Ammon's horn (tissue), 1 donor: ENCODE data around the gene SBF1.
A peak's percentile ranks its signal among the peaks of the same experiment; 100 is the strongest.

ENCODE experiments used
- DNase-seq: peaks from one replicate; pipeline ENCODE4 v3.0.0-alpha.2; 2016; ENCODE audit warnings: low spot score

SBF1 gene

DNA sequence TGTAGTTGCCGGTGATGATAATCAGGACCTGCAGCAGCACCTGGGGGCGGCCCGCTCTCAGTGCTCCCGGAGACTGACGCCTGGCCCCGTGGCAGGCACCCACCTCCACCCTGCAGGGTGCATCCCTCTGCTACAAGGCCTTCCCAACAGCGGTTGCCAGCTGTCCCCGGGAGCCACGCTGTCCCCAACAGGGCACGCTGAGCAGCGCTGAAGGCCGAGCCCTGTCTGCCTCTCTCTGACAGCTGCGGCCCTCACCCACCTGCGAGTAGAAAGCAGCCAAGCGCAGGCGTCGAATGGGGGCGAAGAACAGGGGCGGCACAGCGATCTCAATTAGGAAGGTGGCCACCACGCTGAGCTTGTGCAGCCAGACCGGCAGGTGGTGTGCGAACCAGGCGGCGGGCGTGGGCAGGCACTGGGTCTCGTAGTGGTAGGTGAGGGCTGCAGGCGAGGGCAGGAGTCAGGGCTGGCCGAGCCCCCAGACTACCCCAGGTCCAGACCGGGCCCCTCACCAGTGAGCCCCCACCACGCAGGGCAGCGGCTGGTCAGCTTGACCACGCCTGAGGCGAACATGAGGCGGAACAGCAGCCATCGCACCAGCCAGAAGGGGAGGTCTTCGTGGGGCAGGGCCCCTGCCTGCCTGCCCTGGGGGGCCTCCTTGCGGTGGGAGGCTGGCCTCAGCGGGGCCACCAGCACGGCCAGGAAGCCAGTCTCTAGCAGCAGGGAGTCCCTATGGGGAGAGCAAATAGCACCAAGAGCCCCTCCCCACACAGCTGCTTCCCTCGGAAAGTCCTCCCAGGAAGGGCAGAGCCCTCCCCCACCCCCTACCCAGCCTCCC lies 31.2 kb upstream of the SBF1 start:
- DNase-seq = no peak

GRCh38 chr22:50505276-50505775 lies 30.5 kb upstream of the SBF1 start:
- DNase-seq = no peak

DNA sequence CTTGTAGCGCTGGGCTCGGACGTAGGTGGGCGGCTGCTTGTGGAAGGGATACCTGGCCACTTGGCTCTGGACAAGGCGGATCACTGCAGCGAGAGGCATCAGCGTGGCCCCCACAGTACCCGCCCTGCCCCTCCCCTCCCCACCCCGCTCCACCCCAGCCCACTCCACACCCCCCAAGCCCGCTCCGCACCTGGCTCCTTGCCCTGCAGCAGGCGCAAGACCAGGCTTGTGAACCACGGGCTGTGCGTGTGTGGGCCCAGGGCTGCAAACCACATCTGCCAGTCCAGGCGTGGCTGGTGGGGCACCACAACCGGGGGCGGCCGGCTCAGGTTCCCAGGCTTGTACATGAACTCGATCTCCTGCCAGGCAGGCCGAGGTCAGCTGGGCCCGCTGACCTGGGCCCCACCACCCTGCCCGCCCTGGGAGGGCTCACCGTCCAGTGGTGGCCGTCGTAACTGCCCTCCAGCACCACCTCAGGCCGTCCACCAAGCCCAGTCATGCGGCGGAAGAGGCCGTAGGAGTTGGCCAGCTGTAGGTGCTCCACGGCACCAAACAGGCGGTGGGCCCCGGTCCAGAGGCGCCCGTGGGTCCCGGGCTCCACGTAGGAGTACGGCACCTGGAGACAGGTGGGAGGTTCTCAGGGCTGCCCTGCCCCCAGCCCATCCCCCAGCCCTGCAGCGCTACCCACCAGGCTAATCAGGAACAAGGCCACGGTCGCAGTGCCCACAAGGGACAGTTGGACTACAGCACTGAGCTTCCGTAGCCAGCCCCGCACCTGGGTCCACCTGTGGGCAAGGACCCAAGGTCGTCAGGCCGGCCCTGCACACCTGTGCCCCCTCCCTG lies 29.8 kb upstream of the SBF1 start:
- no peak for DNase-seq

GRCh38 chr22:50503475-50504145 lies 28.8 kb upstream of the SBF1 start:
- DNase-seq = no peak

DNA sequence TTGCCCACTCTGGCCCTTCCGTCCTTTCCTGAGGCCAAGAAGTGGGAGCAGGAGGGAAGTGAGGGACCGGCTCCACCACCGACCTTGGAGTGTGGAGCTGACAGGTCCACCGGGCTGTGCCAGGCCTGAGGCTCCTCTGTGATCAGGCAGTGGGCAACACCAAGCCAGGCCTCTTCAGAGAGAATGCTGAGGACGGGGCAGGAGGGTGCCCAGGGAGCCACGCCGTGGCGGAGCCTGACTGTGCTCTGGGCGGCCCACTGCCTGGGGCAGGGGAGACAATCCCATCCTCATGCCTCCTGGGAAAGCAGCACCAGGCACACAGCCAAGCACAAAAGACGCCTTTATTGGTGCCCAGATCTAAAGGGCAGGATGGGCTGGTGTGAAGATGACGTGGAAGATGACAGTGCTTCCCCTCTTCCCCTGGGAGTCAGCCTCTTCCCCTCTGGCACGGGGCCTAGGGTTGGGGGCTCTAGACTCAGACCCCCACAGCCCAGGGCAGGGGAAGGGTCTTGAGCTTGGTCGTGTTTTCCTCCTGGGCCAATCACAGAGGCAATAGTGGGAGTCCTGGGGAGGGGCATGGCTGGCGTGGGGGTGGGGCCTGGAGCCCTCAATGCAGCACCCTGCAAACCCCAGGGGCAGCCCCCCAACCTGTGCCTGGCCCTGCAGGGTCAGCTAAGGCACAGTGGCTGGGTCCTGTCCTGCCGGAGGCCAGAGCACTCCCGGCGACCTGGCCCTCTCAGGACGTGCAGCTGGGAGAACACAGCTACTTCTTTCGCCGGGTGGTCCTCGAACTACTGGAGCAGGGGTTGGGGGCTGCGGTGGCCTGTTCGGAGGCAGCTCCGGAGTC lies 28.0 kb upstream of the SBF1 start:
- no peak for DNase-seq

DNA sequence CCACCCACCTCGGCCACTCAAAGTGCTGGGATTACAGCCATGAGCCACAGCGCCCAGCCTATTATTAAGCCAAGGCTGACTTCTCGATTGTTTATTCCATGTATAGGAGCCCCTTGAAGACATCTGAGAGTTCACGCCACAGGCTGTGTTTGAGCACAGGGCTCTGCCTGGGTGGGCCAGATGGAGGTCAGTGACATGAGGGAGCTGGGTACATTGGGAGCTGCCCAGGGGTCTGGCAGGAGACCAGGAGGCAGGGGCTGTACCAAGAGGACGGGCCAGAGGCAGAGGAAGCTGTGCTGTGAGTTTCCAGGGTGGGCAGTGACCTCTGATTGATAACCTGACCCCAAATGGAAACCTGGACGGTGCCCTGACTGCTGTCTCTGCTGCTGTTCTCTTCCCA lies 27.3 kb upstream of the SBF1 start:
- DNase-seq = no peak

DNA sequence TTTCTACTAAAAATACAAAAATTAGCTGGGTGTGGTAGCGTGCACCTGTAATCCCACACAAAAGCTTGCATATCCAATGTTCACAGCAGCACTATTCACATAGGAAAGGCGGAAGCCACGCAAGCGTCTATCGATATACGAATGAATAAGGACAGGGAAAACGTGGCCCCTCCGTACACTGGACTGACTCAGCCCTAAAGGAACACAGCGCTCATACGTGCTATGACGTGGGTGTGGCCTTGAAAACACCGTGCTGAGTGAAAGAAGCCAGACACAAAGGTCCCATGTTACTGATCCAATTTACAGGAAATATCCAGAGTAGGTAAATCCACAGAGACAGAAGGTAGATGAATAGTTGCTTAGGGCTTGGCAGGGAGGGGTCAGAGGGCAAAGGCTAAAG lies 25.6 kb upstream of the SBF1 start:
- no peak for DNase-seq

DNA sequence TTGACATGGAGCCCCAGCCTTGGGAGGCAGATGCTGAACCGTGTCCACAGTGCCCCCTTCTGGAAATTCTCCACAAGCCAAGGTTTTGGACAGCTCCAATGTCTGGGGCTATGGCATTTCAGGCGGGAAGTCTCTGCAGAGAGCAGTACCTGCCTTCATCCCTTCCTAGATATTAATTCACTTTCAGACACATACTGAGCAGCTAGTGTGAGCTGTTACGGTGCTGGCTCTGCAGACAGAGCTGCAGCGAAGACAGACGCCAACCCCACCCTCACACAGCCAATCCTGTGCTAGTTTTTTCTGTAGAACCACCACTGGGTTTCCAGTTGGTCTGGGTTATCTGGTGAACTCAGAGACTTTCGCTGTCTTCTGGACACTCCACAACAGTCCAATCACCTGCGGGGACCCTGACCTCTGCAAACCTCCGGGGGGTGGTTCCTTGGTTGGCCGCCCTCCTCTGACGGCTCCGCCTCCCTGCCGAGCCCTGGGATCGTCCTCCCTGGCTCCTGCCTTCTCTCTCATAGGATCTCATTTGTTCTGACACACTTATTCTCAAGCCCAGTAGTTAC lies 23.6 kb upstream of the SBF1 start:
- DNase-seq = peak; percentile 75

- DNase-seq = no peak
These were observed 22.3 kb upstream of the SBF1 start for GRCh38 chr22:50497093-50497492.

- no peak for DNase-seq
These were observed 15.9 kb upstream of the SBF1 start for GRCh38 chr22:50490531-50491308.

- no peak for DNase-seq
These were observed 14.8 kb upstream of the SBF1 start for GRCh38 chr22:50489363-50490243.

- no peak for DNase-seq
These were observed 14.1 kb upstream of the SBF1 start for GRCh38 chr22:50488886-50489285.

DNA sequence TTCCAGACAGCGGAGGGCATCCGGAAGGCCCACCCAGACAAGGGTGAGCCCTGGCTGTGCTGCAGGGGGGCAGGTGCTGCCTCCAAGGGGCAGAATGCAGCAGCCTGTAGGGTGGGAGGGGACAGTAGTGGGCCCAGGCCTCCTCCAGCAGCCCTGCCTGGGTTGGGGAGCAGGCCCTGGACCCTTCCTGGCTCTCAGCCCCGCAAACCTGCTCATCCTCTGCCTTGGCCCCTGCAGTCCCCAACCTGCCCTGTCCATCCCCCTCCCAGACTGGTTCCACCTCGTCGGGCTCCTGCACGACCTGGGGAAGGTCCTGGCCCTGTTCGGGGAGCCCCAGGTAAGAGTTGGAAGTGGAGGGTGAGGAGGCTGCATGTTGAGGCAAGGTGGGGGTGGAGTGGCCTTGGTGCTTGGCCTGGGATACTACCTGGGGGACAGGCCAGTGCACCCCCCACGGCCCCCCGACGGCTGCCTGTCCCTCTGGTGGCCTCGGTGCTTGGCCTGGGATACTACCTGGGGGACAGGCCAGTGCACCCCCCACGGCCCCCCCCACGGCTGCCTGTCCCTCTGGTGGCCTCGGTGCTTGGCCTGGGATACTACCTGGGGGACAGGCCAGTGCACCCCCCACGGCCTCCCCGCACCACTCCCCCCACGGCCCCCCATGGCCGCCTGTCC lies 13.3 kb upstream of the SBF1 start:
- no peak for DNase-seq

DNA sequence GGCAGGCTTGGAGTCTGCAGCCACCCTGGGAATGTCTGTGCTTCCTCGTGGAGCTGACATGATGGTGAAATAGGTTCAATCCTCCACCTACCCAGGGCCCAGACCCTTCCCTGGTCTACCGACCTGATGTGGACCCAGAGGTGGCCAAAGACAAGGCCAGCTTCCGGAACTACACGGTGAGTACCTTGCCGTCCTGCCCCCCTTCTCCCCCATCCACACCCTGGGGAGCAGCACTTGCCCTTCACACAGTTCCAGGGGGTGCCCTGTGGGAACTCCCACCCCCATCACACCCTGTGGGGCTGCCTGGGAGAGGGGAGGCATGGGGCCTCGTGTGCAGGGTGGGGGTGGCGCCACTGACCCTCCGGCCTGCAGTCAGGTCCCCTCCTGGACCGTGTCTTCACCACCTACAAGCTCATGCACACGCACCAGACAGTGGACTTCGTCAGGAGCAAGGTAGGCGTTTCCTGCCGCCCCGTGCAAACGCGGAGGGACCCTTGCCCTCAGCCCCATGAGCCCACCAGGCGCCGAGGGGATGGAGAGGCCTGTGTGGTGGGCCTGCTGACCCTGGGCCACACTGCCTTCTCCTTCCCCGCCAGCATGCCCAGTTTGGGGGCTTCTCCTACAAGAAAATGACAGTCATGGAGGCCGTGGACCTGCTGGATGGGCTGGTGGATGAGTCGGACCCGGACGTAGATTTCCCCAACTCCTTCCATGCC lies 12.6 kb upstream of the SBF1 start:
- DNase-seq = no peak

DNA sequence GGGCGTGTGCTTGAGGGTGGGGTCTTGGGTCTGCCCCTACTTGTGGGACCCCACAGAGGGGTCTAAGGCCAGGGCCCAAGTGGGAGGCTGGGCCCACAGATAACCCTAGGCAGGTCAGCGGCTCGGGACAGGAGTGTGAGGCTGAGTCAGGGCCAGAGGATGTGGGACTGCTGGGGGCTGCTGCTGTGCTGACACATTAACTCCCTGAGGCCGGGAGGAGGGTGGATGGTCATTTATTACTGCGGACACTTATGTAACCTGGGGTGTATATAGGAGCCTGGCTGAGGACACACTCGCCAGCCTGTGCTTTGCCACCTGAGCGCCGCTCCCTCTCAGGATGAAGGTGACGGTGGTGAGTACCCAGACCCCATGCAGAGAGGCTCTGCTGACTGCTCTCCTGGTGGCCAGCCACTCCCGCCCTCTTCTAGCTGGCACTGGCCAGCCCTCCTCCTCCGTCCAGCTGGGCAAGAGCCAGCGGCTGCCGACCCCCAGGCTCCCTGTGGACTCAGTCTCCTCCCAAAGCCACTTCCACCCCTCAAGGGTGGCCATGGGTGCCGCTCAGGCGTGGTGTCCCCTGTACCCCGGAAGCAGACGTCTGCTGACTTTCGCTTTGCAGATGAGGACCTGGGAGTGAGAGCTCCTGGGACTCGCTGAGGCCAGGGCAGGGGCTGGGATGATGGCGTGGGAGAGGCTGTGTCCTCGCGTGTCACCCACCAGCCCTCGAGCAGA lies 11.9 kb upstream of the SBF1 start, which contains the start of gene MIOX:
TSS of gene MIOX (plus strand) at position 299 of the 729 bp plus-strand sequence. CDS start at position 338, 39 bp downstream.
- DNase-seq = no peak

- DNase-seq = no peak
These were observed 10.6 kb upstream of the SBF1 start for GRCh38 chr22:50485221-50486131.
